ES-I3 (cell line): ENCODE measurements around the gene FSTL4.

Source experiments
- H3K36me3 ChIP-seq: 2 replicates; pipeline ENCODE4 v1.6.1; 2013; ENCODE audit warnings: mild to moderate bottlenecking, low read length, control low read depth, moderate library complexity; ENCODE audit not compliant: insufficient read depth
- H3K4me1 ChIP-seq: 2 replicates; pipeline ENCODE4 v1.6.1; 2013; ENCODE audit warnings: mild to moderate bottlenecking, control low read depth, low read length; ENCODE audit not compliant: insufficient read depth
- H3K9ac ChIP-seq: 2 replicates; pipeline ENCODE4 v1.6.1; 2013; ENCODE audit warnings: low read depth, mild to moderate bottlenecking, low read length, moderate library complexity
- H3K9me3 ChIP-seq: 2 replicates; pipeline ENCODE4 v1.6.1; 2013; ENCODE audit warnings: mild to moderate bottlenecking, low read length, moderate library complexity; ENCODE audit not compliant: control insufficient read depth, insufficient read depth

Gene FSTL4

GRCh38 chr5:133289686-133290367 is 322.5 kb downstream of the FSTL4 start:
- Histone ChIP-seq H3K4me1 (no peaks in the 10 kb centered on the region; the same call in 1 of the 2 replicates), H3K9ac (no peak overlapping the region), H3K9me3 (no peaks in the 10 kb centered on the region), H3K36me3 (no peaks in the 10 kb centered on the region)

- no peaks in the 10 kb centered on the region; the same call in 1 of the 2 replicates for H3K4me1 ChIP-seq
- no peaks in the 10 kb centered on the region for H3K36me3 ChIP-seq
- no peaks in the 10 kb centered on the region for H3K9me3 ChIP-seq
- no peak overlapping the region for H3K9ac ChIP-seq
Observed at GRCh38 chr5:133287500-133287899, 324.8 kb downstream of the FSTL4 start.

GRCh38 chr5:133286483-133286882 is 325.9 kb downstream of the FSTL4 start:
- H3K9ac ChIP-seq, result no peak overlapping the region
- no peaks in the 10 kb centered on the region; the same call in 1 of the 2 replicates for H3K4me1 ChIP-seq
- no peaks in the 10 kb centered on the region for H3K36me3 ChIP-seq
- no peaks in the 10 kb centered on the region for H3K9me3 ChIP-seq

- no peak overlapping the region for H3K9ac ChIP-seq
- no peaks in the 10 kb centered on the region for H3K4me1 ChIP-seq
- H3K36me3 ChIP-seq, result no peaks in the 10 kb centered on the region
- H3K9me3 ChIP-seq, result no peaks in the 10 kb centered on the region
Observed at GRCh38 chr5:133285583-133286021, 326.7 kb downstream of the FSTL4 start.

GRCh38 chr5:133284306-133284705 is 328.0 kb downstream of the FSTL4 start:
- no peaks in the 10 kb centered on the region for H3K4me1 ChIP-seq
- H3K9me3 ChIP-seq, result no peaks in the 10 kb centered on the region
- no peak overlapping the region for H3K9ac ChIP-seq
- no peaks in the 10 kb centered on the region for H3K36me3 ChIP-seq

- Histone ChIP-seq H3K9me3 (no peaks in the 10 kb centered on the region), H3K4me1 (peaks cover 8% of the 10 kb centered on the region; the same call in 1 of the 2 replicates), H3K36me3 (no peaks in the 10 kb centered on the region), H3K9ac (no peak overlapping the region)
Observed at GRCh38 chr5:133278317-133278716, 334.0 kb downstream of the FSTL4 start.

- no peaks in the 10 kb centered on the region for H3K9me3 ChIP-seq
- H3K36me3 ChIP-seq, result no peaks in the 10 kb centered on the region
- peaks cover 9% of the 10 kb centered on the region; the same call in 1 of the 2 replicates for H3K4me1 ChIP-seq
Observed at GRCh38 chr5:133277744-133278143, 334.6 kb downstream of the FSTL4 start.

GRCh38 chr5:133276171-133276570 is 336.2 kb downstream of the FSTL4 start:
- Histone ChIP-seq H3K9ac (no peak overlapping the region), H3K36me3 (no peaks in the 10 kb centered on the region), H3K9me3 (no peaks in the 10 kb centered on the region), H3K4me1 (peaks cover 9% of the 10 kb centered on the region; the same call in 1 of the 2 replicates)

More at GRCh38 chr5:133277744-133278143, 334.6 kb downstream of the FSTL4 start:
- H3K9ac ChIP-seq, result no peak overlapping the region

- Histone ChIP-seq H3K36me3 (no peaks in the 10 kb centered on the region), H3K9ac (no peak overlapping the region), H3K9me3 (no peaks in the 10 kb centered on the region), H3K4me1 (peaks cover 9% of the 10 kb centered on the region; the same call in 1 of the 2 replicates)
Observed at GRCh38 chr5:133275631-133276030, 336.7 kb downstream of the FSTL4 start.

- Histone ChIP-seq H3K4me1 (peaks cover 9% of the 10 kb centered on the region; the same call in 1 of the 2 replicates), H3K9me3 (no peaks in the 10 kb centered on the region), H3K36me3 (no peaks in the 10 kb centered on the region), H3K9ac (no peak overlapping the region)
Observed at GRCh38 chr5:133274597-133274935, 337.8 kb downstream of the FSTL4 start.

- H3K4me1 ChIP-seq, result peaks cover 9% of the 10 kb centered on the region; the same call in 1 of the 2 replicates
- no peaks in the 10 kb centered on the region for H3K36me3 ChIP-seq
- no peak overlapping the region for H3K9ac ChIP-seq
- H3K9me3 ChIP-seq, result no peaks in the 10 kb centered on the region
Observed at GRCh38 chr5:133273661-133274596, 338.4 kb downstream of the FSTL4 start.

- no peak overlapping the region for H3K9ac ChIP-seq
- H3K9me3 ChIP-seq, result no peaks in the 10 kb centered on the region
- H3K4me1 ChIP-seq, result peaks cover 9% of the 10 kb centered on the region; the same call in 1 of the 2 replicates
- no peaks in the 10 kb centered on the region for H3K36me3 ChIP-seq
Observed at GRCh38 chr5:133272345-133272744, 340.0 kb downstream of the FSTL4 start.

- H3K9ac ChIP-seq, result no peak overlapping the region
- H3K9me3 ChIP-seq, result no peaks in the 10 kb centered on the region
- peaks cover 9% of the 10 kb centered on the region; the same call in 1 of the 2 replicates for H3K4me1 ChIP-seq
- no peaks in the 10 kb centered on the region for H3K36me3 ChIP-seq
Observed at GRCh38 chr5:133271606-133272005, 340.7 kb downstream of the FSTL4 start.

- Histone ChIP-seq H3K4me1 (peaks cover 9% of the 10 kb centered on the region; the same call in 1 of the 2 replicates), H3K9ac (no peak overlapping the region), H3K36me3 (no peaks in the 10 kb centered on the region)
Observed at GRCh38 chr5:133269691-133270090, 342.6 kb downstream of the FSTL4 start.

More at GRCh38 chr5:133269691-133270090, 342.6 kb downstream of the FSTL4 start:
- H3K9me3 ChIP-seq, result no peaks in the 10 kb centered on the region
